ENCODE results near the gene SVOPL. TPM values are rescaled to one million over a fixed set of nuclear protein-coding genes. Genes with fewer than 3 reads are reported as not detected.

SVOPL gene
- total and polyA plus RNA-seq, 3 experiments from 2014 or later, result not detected

DNA sequence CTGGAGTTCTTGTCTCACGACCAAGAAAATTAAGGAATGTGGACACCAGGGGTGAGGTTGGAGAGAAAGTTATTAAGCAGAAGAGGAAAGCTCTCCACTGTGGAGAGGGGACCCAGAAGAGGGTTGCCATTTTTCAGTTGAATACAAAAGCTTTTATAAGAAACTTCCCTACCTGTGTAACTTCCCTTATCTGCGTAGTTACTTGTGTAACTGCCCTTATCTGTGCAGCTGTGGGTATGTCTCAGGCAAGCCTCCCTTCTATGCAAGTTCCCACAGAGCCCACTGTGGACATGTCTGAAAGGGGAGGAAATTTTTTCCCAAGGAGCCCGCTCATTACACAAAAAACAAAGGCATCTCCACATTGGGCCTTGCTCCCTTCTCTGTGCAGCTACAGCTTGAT lies 94.9 kb downstream of the SVOPL start:
- peaks cover 1 to 4% of the 10 kb centered on the region in 2 donors for H3K27me3 Mint-ChIP-seq
- POLR2A ChIA-PET, result no interaction called here

DNA sequence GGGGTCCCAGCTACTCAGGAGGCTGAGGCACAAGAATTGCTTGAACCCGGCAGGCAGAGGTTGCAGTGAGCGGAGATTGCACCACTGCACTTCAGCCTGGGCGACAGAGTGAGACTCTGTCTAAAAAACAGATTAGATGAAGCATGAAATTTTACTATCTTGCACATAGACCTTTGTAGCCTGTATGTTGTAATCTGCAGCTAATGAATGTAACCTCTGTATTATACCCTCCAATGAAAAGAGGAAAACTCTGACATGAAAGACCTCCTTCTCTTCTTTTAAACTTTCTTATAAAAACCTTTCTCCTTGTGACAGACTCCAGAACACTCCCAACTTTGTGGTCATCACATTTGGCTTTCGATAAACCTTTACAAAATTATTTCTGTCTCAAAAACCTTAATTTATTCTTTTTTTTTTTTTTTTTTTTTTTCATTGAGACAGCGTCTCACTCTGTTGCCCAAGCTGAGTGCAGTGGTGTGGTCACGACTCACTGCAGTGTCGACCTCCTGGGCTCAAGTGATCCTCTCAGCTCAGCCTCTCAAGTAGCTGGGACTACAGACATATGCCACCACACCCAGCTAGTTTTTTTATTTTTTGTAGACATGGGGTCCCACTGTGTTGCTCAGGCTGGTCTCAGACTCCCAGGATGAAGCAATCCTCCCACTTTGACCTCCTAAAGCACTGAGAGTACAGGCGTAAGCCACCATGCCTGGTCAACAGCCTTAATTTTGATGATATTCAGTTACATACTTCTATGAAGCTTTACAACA lies 97.4 kb downstream of the SVOPL start:
- Histone ChIP-seq H3K27ac (ENCODE audit: low read depth, low read length) (no peak overlapping the region), H3K9me3 (ENCODE audit: low read length) (no peaks in the 10 kb centered on the region), H3K4me3 (ENCODE audit: low read length) (no peak overlapping the region), H3K27me3 (ENCODE audit: insufficient read depth, low read length, poor library complexity, severe bottlenecking) (no peaks in the 10 kb centered on the region), H3K4me1 (ENCODE audit: insufficient read depth, low read length) (no peaks in the 10 kb centered on the region), H3K36me3 (ENCODE audit: insufficient read depth, low read length) (no peaks in the 10 kb centered on the region)
- H3K27ac Mint-ChIP-seq, result no peak overlapping the region
- H3K9me3 Mint-ChIP-seq, result no peaks in the 10 kb centered on the region
- H3K4me3 Mint-ChIP-seq, result no peak overlapping the region
- ChIA-PET CTCF (no interaction called here), POLR2A (interaction anchor here (0.7 kb wide), 1 partner anchor 9 kb away, joined by 3 read pairs; no protein-coding TSS in a partner anchor)
- peaks cover 0 to 1% (median 0%) of the 10 kb centered on the region in 3 donors for H3K36me3 Mint-ChIP-seq
- peaks cover 9 to 19% (median 17%) of the 10 kb centered on the region in 3 donors for H3K4me1 Mint-ChIP-seq
- DNase-seq, result no peak
- peaks cover 10 to 12% of the 10 kb centered on the region in 2 donors for H3K27me3 Mint-ChIP-seq

More for the DNA sequence above, 94.9 kb downstream of the SVOPL start:
- DNase-seq, result no peak
- no peak overlapping the region for H3K4me3 Mint-ChIP-seq
- Histone ChIP-seq H3K4me1 (ENCODE audit: insufficient read depth, low read length) (no peaks in the 10 kb centered on the region), H3K9me3 (ENCODE audit: low read length) (no peaks in the 10 kb centered on the region), H3K27ac (ENCODE audit: low read depth, low read length) (no peak overlapping the region), H3K36me3 (ENCODE audit: insufficient read depth, low read length) (no peaks in the 10 kb centered on the region), H3K4me3 (ENCODE audit: low read length) (no peak overlapping the region), H3K27me3 (ENCODE audit: insufficient read depth, low read length, poor library complexity, severe bottlenecking) (no peaks in the 10 kb centered on the region)
- H3K27ac Mint-ChIP-seq, result no peak overlapping the region
- peaks cover 0 to 1% (median 0%) of the 10 kb centered on the region in 3 donors for H3K36me3 Mint-ChIP-seq
- peaks cover 9 to 21% (median 17%) of the 10 kb centered on the region in 3 donors for H3K4me1 Mint-ChIP-seq
- H3K9me3 Mint-ChIP-seq, result peaks cover 0 to 4% (median 0%) of the 10 kb centered on the region in 5 donors
- CTCF ChIA-PET, result no interaction called here

GRCh38 chr7:138602451-138602850 lies 98.7 kb downstream of the SVOPL start:
- no peaks in the 10 kb centered on the region for H3K9me3 ChIP-seq (ENCODE audit: low read length)
- Mint-ChIP-seq H3K27ac (no peak overlapping the region), H3K27me3 (peaks cover 10 to 19% of the 10 kb centered on the region in 2 donors), H3K9me3 (no peaks in the 10 kb centered on the region), H3K4me3 (no peak overlapping the region), H3K36me3 (peaks cover 0 to 1% (median 0%) of the 10 kb centered on the region in 3 donors), H3K4me1 (peaks cover 4 to 7% (median 5%) of the 10 kb centered on the region in 3 donors)
- no peak overlapping the region for H3K27ac ChIP-seq (ENCODE audit: low read depth, low read length)
- no peaks in the 10 kb centered on the region for H3K4me1 ChIP-seq (ENCODE audit: insufficient read depth, low read length)
- H3K27me3 ChIP-seq (ENCODE audit: insufficient read depth, low read length, poor library complexity, severe bottlenecking), result no peaks in the 10 kb centered on the region
- CTCF ChIA-PET, result no interaction called here
- no peaks in the 10 kb centered on the region for H3K36me3 ChIP-seq (ENCODE audit: insufficient read depth, low read length)
- no peak for DNase-seq
- H3K4me3 ChIP-seq (ENCODE audit: low read length), result no peak overlapping the region
- POLR2A ChIA-PET, result no interaction called here

GRCh38 chr7:138595454-138595853 lies 105.7 kb downstream of the SVOPL start:
- H3K4me1 Mint-ChIP-seq, result no peaks in the 10 kb centered on the region
- H3K36me3 ChIP-seq (ENCODE audit: insufficient read depth, low read length), result no peaks in the 10 kb centered on the region
- no peak overlapping the region for H3K4me3 ChIP-seq (ENCODE audit: low read length)
- CTCF ChIA-PET, result no interaction called here
- H3K4me1 ChIP-seq (ENCODE audit: insufficient read depth, low read length), result no peaks in the 10 kb centered on the region
- no peak overlapping the region for H3K27ac Mint-ChIP-seq
- H3K27ac ChIP-seq (ENCODE audit: low read depth, low read length), result no peak overlapping the region
- DNase-seq, result no peak
- H3K9me3 ChIP-seq (ENCODE audit: low read length), result no peaks in the 10 kb centered on the region
- H3K27me3 ChIP-seq (ENCODE audit: insufficient read depth, low read length, poor library complexity, severe bottlenecking), result no peaks in the 10 kb centered on the region
- H3K27me3 Mint-ChIP-seq, result peaks cover 6 to 13% of the 10 kb centered on the region in 2 donors
- no peaks in the 10 kb centered on the region for H3K36me3 Mint-ChIP-seq
- H3K4me3 Mint-ChIP-seq, result no peak overlapping the region
- H3K9me3 Mint-ChIP-seq, result no peaks in the 10 kb centered on the region
- POLR2A ChIA-PET, result no interaction called here

GRCh38 chr7:138590154-138590553 lies 111.0 kb downstream of the SVOPL start:
- H3K27ac Mint-ChIP-seq, result no peak overlapping the region
- H3K4me3 Mint-ChIP-seq, result no peak overlapping the region
- H3K9me3 Mint-ChIP-seq, result no peaks in the 10 kb centered on the region
- H3K4me1 ChIP-seq (ENCODE audit: insufficient read depth, low read length), result no peaks in the 10 kb centered on the region
- no peaks in the 10 kb centered on the region for H3K27me3 Mint-ChIP-seq
- no peaks in the 10 kb centered on the region for H3K4me1 Mint-ChIP-seq
- ChIA-PET CTCF (no interaction called here), POLR2A (no interaction called here)
- DNase-seq, result no peak
- H3K36me3 Mint-ChIP-seq, result peaks cover 13 to 28% (median 21%) of the 10 kb centered on the region in 3 donors
- H3K36me3 ChIP-seq (ENCODE audit: insufficient read depth, low read length), result no peaks in the 10 kb centered on the region
- H3K27me3 ChIP-seq (ENCODE audit: insufficient read depth, low read length, poor library complexity, severe bottlenecking), result no peaks in the 10 kb centered on the region
- no peak overlapping the region for H3K27ac ChIP-seq (ENCODE audit: low read depth, low read length)
- no peaks in the 10 kb centered on the region for H3K9me3 ChIP-seq (ENCODE audit: low read length)
- H3K4me3 ChIP-seq (ENCODE audit: low read length), result no peak overlapping the region

DNA sequence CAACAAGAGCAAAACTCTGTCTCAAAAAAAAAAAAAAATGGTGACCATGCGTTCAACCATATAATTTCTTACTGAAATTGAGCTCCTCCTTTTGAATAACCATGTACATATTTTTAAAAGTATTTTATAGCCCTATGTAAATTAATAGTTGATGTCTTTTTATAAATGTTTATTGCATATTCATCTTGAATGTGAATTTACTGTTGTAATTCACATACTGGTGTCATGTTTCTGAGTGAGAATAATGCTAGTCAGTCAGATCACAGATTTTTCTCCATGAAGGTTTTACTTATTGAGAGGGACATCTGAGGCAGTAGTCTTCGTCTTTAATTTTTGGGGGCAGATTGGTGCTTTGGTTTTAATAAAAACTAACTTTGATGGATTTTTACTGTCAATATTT lies 112.2 kb downstream of the SVOPL start:
- H3K4me3 Mint-ChIP-seq, result no peak overlapping the region
- no peak overlapping the region for H3K4me3 ChIP-seq (ENCODE audit: low read length)
- no peak overlapping the region for H3K27ac Mint-ChIP-seq
- no peaks in the 10 kb centered on the region for H3K9me3 Mint-ChIP-seq
- no peaks in the 10 kb centered on the region for H3K27me3 Mint-ChIP-seq
- no peak overlapping the region for H3K27ac ChIP-seq (ENCODE audit: low read depth, low read length)
- CTCF ChIA-PET, result no interaction called here
- no peak for DNase-seq
- H3K9me3 ChIP-seq (ENCODE audit: low read length), result no peaks in the 10 kb centered on the region
- POLR2A ChIA-PET, result no interaction called here
- no peaks in the 10 kb centered on the region for H3K27me3 ChIP-seq (ENCODE audit: insufficient read depth, low read length, poor library complexity, severe bottlenecking)
- H3K4me1 ChIP-seq (ENCODE audit: insufficient read depth, low read length), result no peaks in the 10 kb centered on the region
- H3K36me3 ChIP-seq (ENCODE audit: insufficient read depth, low read length), result no peaks in the 10 kb centered on the region
- H3K4me1 Mint-ChIP-seq, result no peaks in the 10 kb centered on the region
- H3K36me3 Mint-ChIP-seq, result peaks cover 23 to 38% (median 33%) of the 10 kb centered on the region in 3 donors

GRCh38 chr7:138587485-138587884 lies 113.7 kb downstream of the SVOPL start:
- H3K9me3 Mint-ChIP-seq, result no peaks in the 10 kb centered on the region
- no peak overlapping the region for H3K4me3 Mint-ChIP-seq
- no peaks in the 10 kb centered on the region for H3K4me1 Mint-ChIP-seq
- no peak overlapping the region for H3K27ac Mint-ChIP-seq
- peaks cover 25 to 46% (median 45%) of the 10 kb centered on the region in 3 donors for H3K36me3 Mint-ChIP-seq
- H3K4me3 ChIP-seq (ENCODE audit: low read length), result no peak overlapping the region
- no peaks in the 10 kb centered on the region for H3K9me3 ChIP-seq (ENCODE audit: low read length)
- no peaks in the 10 kb centered on the region for H3K36me3 ChIP-seq (ENCODE audit: insufficient read depth, low read length)
- no peak for DNase-seq
- CTCF ChIA-PET, result no interaction called here
- H3K27me3 Mint-ChIP-seq, result no peaks in the 10 kb centered on the region
- H3K27me3 ChIP-seq (ENCODE audit: insufficient read depth, low read length, poor library complexity, severe bottlenecking), result no peaks in the 10 kb centered on the region
- no peaks in the 10 kb centered on the region for H3K4me1 ChIP-seq (ENCODE audit: insufficient read depth, low read length)
- H3K27ac ChIP-seq (ENCODE audit: low read depth, low read length), result no peak overlapping the region
- POLR2A ChIA-PET, result no interaction called here

GRCh38 chr7:138585283-138585993 lies 115.7 kb downstream of the SVOPL start:
- Mint-ChIP-seq H3K27ac (peak overlapping the region in 1 of 8 donors; percentile 29), H3K4me3 (no peak overlapping the region), H3K27me3 (no peaks in the 10 kb centered on the region), H3K36me3 (peaks cover 33 to 63% (median 50%) of the 10 kb centered on the region in 3 donors), H3K9me3 (no peaks in the 10 kb centered on the region), H3K4me1 (no peaks in the 10 kb centered on the region)
- peaks cover 6% of the 10 kb centered on the region for H3K36me3 ChIP-seq (ENCODE audit: insufficient read depth, low read length)
- H3K27me3 ChIP-seq (ENCODE audit: insufficient read depth, low read length, poor library complexity, severe bottlenecking), result no peaks in the 10 kb centered on the region
- H3K4me3 ChIP-seq (ENCODE audit: low read length), result no peak overlapping the region
- no peaks in the 10 kb centered on the region for H3K4me1 ChIP-seq (ENCODE audit: insufficient read depth, low read length)
- ChIA-PET CTCF (no interaction called here), POLR2A (no interaction called here)
- H3K27ac ChIP-seq (ENCODE audit: low read depth, low read length), result no peak overlapping the region
- H3K9me3 ChIP-seq (ENCODE audit: low read length), result no peaks in the 10 kb centered on the region
- DNase-seq, result no peak

Measured in CD8-positive, alpha-beta memory T cell (primary cell).